K562 (cell line): Measurements from ENCODE around the gene CREB3L1. TPM values are rescaled to one million over a fixed set of nuclear protein-coding genes. Genes with fewer than 3 reads are reported as not detected.

Experiments
- ATAC-seq: fragments of 200-7000 bp; cut with Tn5 transposase; 3 replicates; pipeline ENCODE4 v1.9.1; 2020; ENCODE audit warnings: moderate library complexity
- BruUV-seq: library from RNA; stranded (reverse); fragments of 400-500 nt; replicated peaks from 2 replicates; lab custom pipeline; 2021; lab: Mats Ljungman, UMichigan
- CTCF ChIA-PET: fragments of 300-600 bp; formaldehyde crosslinking; extraction: SDS; loops from one replicate; lab custom pipeline; 2021; ENCODE audit warnings: low intra/inter-chr PET ratio; lab: Yijun Ruan, JAX
- POLR2A ChIA-PET: fragments of 300-600, 350-650 bp; sonication (Branson Sonifier 250); formaldehyde crosslinking; extraction: SDS; loops from one replicate; lab custom pipeline; 2021; ENCODE audit warnings: antibody characterized with exemption, inconsistent platforms; lab: Yijun Ruan, JAX
- DNase-seq, 4 experiments: peaks; one replicate each; pipeline versions ENCODE4 v3.0.0 to v3.0.0-alpha.2; 2011 to 2018; ENCODE audit warnings: low spot score in 3 of 4, mixed read lengths in 3 of 4; ENCODE audit errors: extremely low read depth in 1 of 4
- FAIRE-seq: peaks from 2 replicates; lab custom pipeline; 2011; peaks lifted over from hg19 to GRCh38; lab: Jason Lieb, UNC
- H2AFZ ChIP-seq: 2 replicates; pipeline ENCODE4 v1.6.0; 2011; ENCODE audit warnings: low read depth, low read length, control low read depth, inconsistent platforms
- H3K27ac ChIP-seq: fragments of 200-600 bp; 3 replicates; pipeline ENCODE4 v1.8.0; 2011; ENCODE audit warnings: low read depth, mild to moderate bottlenecking, control low read depth, inconsistent platforms, low read length, moderate library complexity, mixed read lengths; ENCODE audit errors: extremely low read depth
- H3K27me3 ChIP-seq, 2 experiments: fragments of 300-600 bp in 1 of 2; 2 replicates in 1 of 2; 3 replicates in 1 of 2; pipeline versions ENCODE4 v1.6.0 to v1.8.0; 2011; ENCODE audit warnings: inconsistent platforms in 2 of 2, low read length in 2 of 2, mild to moderate bottlenecking in 1 of 2, mixed read lengths in 1 of 2, moderate library complexity in 1 of 2; ENCODE audit not compliant: control insufficient read depth in 2 of 2, insufficient read depth in 2 of 2
- H3K36me3 ChIP-seq: fragments of 300-600 bp; 3 replicates; pipeline ENCODE4 v1.8.0; 2011; ENCODE audit warnings: mild to moderate bottlenecking, low read length, inconsistent platforms; ENCODE audit not compliant: control insufficient read depth, insufficient read depth
- H3K4me1 ChIP-seq, 2 experiments: fragments of 200-600 bp in 1 of 2; replicated peaks in 1 of 2; 2 replicates in 1 of 2; 3 replicates in 1 of 2; pipeline versions ENCODE4 v1.5.1 to v1.8.0; 2011; ENCODE audit warnings: inconsistent platforms in 2 of 2, low read length in 2 of 2, mild to moderate bottlenecking in 1 of 2, mixed read lengths in 1 of 2, moderate library complexity in 1 of 2; ENCODE audit not compliant: control insufficient read depth in 2 of 2, insufficient read depth in 2 of 2
- H3K4me2 ChIP-seq: 2 replicates; pipeline ENCODE4 v1.6.1; 2011; ENCODE audit warnings: low read length, control low read depth, inconsistent platforms, mixed read lengths; ENCODE audit not compliant: insufficient read depth
- H3K4me3 ChIP-seq: fragments of 200-600 bp; sonication (generic), shearing (Covaris generic); 2 replicates; pipeline ENCODE4 v1.5.1; 2016; ENCODE audit warnings: control low read depth, inconsistent platforms
- H3K79me2 ChIP-seq: fragments of 200-600 bp; 3 replicates; pipeline ENCODE4 v1.8.0; 2011; ENCODE audit warnings: low read length, inconsistent platforms; ENCODE audit not compliant: control insufficient read depth, insufficient read depth
- H3K9ac ChIP-seq, 2 experiments: 2 replicates each; pipeline versions ENCODE4 v1.6.0 to v1.6.1; 2011; ENCODE audit warnings: low read depth in 2 of 2, low read length in 2 of 2, control low read depth in 1 of 2, inconsistent platforms in 1 of 2, mild to moderate bottlenecking in 1 of 2, mixed read lengths in 1 of 2; ENCODE audit not compliant: insufficient read depth in 1 of 2
- H3K9me1 ChIP-seq: one replicate; pipeline ENCODE4 v1.6.0; 2011; ENCODE audit warnings: inconsistent platforms, mild to moderate bottlenecking, low read length, moderate library complexity; ENCODE audit not compliant: control insufficient read depth, insufficient read depth
- H3K9me3 ChIP-seq: replicated peaks from 2 replicates; pipeline ENCODE4 v1.5.1; 2011; ENCODE audit warnings: low read depth, low read length, inconsistent platforms; ENCODE audit not compliant: control insufficient read depth, insufficient read depth
- H4K20me1 ChIP-seq: replicated peaks from 2 replicates; pipeline ENCODE4 v1.6.1; 2011; ENCODE audit warnings: low read length, inconsistent platforms, mixed read lengths; ENCODE audit not compliant: control insufficient read depth, insufficient read depth
- ZKSCAN8 ChIP-seq: fragments of 200-800 bp; sonication (Bioruptor generic); IDR thresholded peaks from 2 replicates; pipeline ENCODE4 v1.6.1; 2016; ENCODE audit warnings: missing genetic modification characterization, missing compliant biosample characterization
- WGBS: fragments of 100-300 bp; shearing (Covaris generic); methylation state at CpG from one replicate; pipeline ENCODE4 v1.1.6; 2016; ENCODE audit warnings: low coverage, mixed read lengths; ENCODE audit not compliant: insufficient coverage; ENCODE audit errors: missing lambda C conversion rate; 5-methylcytosine and 5-hydroxymethylcytosine counted together
- in situ Hi-C: fragments of 300-500 bp; cut with MboI; formaldehyde crosslinking; loops from 4 replicates; pipeline ENCODE4 v1.15.0; 2018; ENCODE audit warnings: inconsistent platforms, mixed read lengths
- intact Hi-C: fragments of 100-400 bp; cut with micrococcal nuclease; formaldehyde crosslinking; loops from 2 replicates; pipeline ENCODE4 v1.14.2; 2022
- polyA plus RNA-seq, 8 experiments: library from polyadenylated mRNA; depleted of rRNA in 4 of 8; stranded (reverse) in 5 of 8; unstranded in 3 of 8; fragments of >200 nt; fragmentation: Nextera tagmentation in 2 of 8; fragmentation: Illumina TruSeq in 1 of 8; extraction: Ambion mirVana in 2 of 8; extraction: Trizol in 1 of 8; gene quantifications; 2 replicates each; pipeline versions ENCODE4 v1.2.1 to v1.2.3, GENCODE V29; 2011 to 2014; ENCODE audit warnings: inconsistent platforms in 1 of 8, missing spikeins in 1 of 8
- total RNA-seq, 7 experiments: library from RNA; depleted of rRNA in 6 of 7; stranded (reverse); fragments of >200 nt in 6 of 7; fragmentation: Illumina TruSeq in 2 of 7; extraction: Trizol in 2 of 7; gene quantifications; 2 replicates each; pipeline versions ENCODE4 v1.2.1 to v1.2.3, GENCODE V29; 2011 to 2021; ENCODE audit warnings: low replicate concordance in 1 of 7
- TF ChIP-seq, protein P1 (sequence below): IDR thresholded peaks from 2 replicates; pipeline ENCODE4 v1.6.1; 2012; ENCODE audit warnings: low read depth, low read length, improper control_type of control experiment, borderline replicate concordance

CREB3L1 gene
- total and polyA plus RNA-seq, 9 of the 15 experiments (the other 6 are each of a cell fraction or from before 2014, with no cell fraction given) = 1.2 to 27.6 (median 3.7) TPM

- H3K27ac ChIP-seq = no peak overlapping the region
- no TSS peak for BruUV-seq
- FAIRE-seq (no peak), ATAC-seq (no peak), DNase-seq (no peak)
- H3K9ac ChIP-seq = 0 out of 4 replicates have a peak overlapping the region, but pooled peaks of 1 of the 2 experiments have one; percentile 34
- no peaks in the 10 kb centered on the region for H3K9me1 ChIP-seq
- H3K9me3 ChIP-seq = no peaks in the 10 kb centered on the region
- H3K79me2 ChIP-seq = no peaks in the 10 kb centered on the region
- in situ Hi-C loops = no loop called here
- TF ChIP-seq ZKSCAN8 (CRISPR knock-in tag) = peak; percentile 80
- TF ChIP-seq, protein P1, sequence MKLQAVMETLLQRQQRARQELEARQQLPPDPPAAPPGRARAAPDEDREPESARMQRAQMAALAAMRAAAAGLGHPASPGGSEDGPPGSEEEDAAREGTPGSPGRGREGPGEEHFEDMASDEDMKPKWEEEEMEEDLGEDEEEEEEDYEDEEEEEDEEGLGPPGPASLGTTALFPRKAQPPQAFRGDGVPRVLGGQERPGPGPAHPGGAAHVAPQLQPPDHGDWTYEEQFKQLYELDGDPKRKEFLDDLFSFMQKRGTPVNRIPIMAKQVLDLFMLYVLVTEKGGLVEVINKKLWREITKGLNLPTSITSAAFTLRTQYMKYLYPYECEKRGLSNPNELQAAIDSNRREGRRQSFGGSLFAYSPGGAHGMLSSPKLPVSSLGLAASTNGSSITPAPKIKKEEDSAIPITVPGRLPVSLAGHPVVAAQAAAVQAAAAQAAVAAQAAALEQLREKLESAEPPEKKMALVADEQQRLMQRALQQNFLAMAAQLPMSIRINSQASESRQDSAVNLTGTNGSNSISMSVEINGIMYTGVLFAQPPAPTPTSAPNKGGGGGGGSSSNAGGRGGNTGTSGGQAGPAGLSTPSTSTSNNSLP = no peak
- peaks cover 20 to 37% of the 10 kb centered on the region in 2 experiments; a peak in 4 of 5 replicates for H3K4me1 ChIP-seq
- no peaks in the 10 kb centered on the region for H3K27me3 ChIP-seq
- ChIA-PET CTCF (no interaction called here), POLR2A (interaction anchor here (0.5 to 1.5 kb wide), 5 partner anchors 13 to 49 kb away, joined by 3 to 6 read pairs (median 3); no protein-coding TSS in a partner anchor)
- H3K4me3 ChIP-seq = no peak overlapping the region
- no peak overlapping the region for H3K4me2 ChIP-seq
- 55% methylated on average over 1 of the region's 1 CpG for WGBS
- H2AFZ ChIP-seq = no peak overlapping the region
- intact Hi-C loops = no loop called here
- H3K36me3 ChIP-seq = no peaks in the 10 kb centered on the region
- no peaks in the 10 kb centered on the region for H4K20me1 ChIP-seq
Measured at GRCh38 chr11:46271407-46271806, 6.1 kb upstream of the CREB3L1 start.
